ENCODE measurements around the gene OR1F1.
A peak's percentile ranks its signal among the peaks of the same experiment; 100 is the strongest.
"Not testable (repeated sequence)": the region's sequence is repeated elsewhere in the genome, so short reads cannot be mapped to it uniquely, and the experiment has no call there.

OR1F1 gene

GRCh38 chr16:3150346-3151218 is 37.4 kb upstream of the OR1F1 start:
- peak; percentile 91 to 93 for DNase-seq (ENCODE audit: low read depth in 2 of 2)

GRCh38 chr16:3152027-3152276 is 36.1 kb upstream of the OR1F1 start:
- no peak for DNase-seq (ENCODE audit: low read depth in 2 of 2)

GRCh38 chr16:3152277-3152990 is 35.6 kb upstream of the OR1F1 start:
- peak; percentile 84 to 86 for DNase-seq (ENCODE audit: low read depth in 2 of 2)

GRCh38 chr16:3152991-3153368 is 35.0 kb upstream of the OR1F1 start:
- no peak for DNase-seq (ENCODE audit: low read depth in 2 of 2)

GRCh38 chr16:3155181-3155580 is 32.8 kb upstream of the OR1F1 start:
- no peak for DNase-seq (ENCODE audit: low read depth in 2 of 2)

GRCh38 chr16:3155972-3156371 is 32.0 kb upstream of the OR1F1 start:
- no peak for DNase-seq (ENCODE audit: low read depth in 2 of 2)

GRCh38 chr16:3157229-3158025 is 30.6 kb upstream of the OR1F1 start:
- DNase-seq (ENCODE audit: low read depth in 2 of 2), result peak; percentile 87 to 89

- DNase-seq (ENCODE audit: low read depth in 2 of 2), result no peak
These were observed 29.9 kb upstream of the OR1F1 start for GRCh38 chr16:3158026-3158509.

GRCh38 chr16:3158510-3159314 is 29.3 kb upstream of the OR1F1 start:
- DNase-seq (ENCODE audit: low read depth in 2 of 2), result peak; percentile 47 to 50

- DNase-seq (ENCODE audit: low read depth in 2 of 2), result no peak
These were observed 26.6 kb upstream of the OR1F1 start for GRCh38 chr16:3161235-3162018.

- no peak for DNase-seq (ENCODE audit: low read depth in 2 of 2)
These were observed 23.6 kb upstream of the OR1F1 start for GRCh38 chr16:3164121-3164991.

- DNase-seq (ENCODE audit: low read depth in 2 of 2), result no peak
These were observed 22.7 kb upstream of the OR1F1 start for GRCh38 chr16:3165111-3165822.

GRCh38 chr16:3166505-3166886 is 21.5 kb upstream of the OR1F1 start:
- DNase-seq (ENCODE audit: low read depth in 2 of 2), result no peak

- DNase-seq (ENCODE audit: low read depth in 2 of 2), result not testable (repeated sequence)
These were observed 19.3 kb upstream of the OR1F1 start for GRCh38 chr16:3168729-3169128.

- DNase-seq (ENCODE audit: low read depth in 2 of 2), result no peak
These were observed 17.4 kb upstream of the OR1F1 start for GRCh38 chr16:3170440-3171180.

- DNase-seq (ENCODE audit: low read depth in 2 of 2), result no peak
These were observed 16.7 kb upstream of the OR1F1 start for GRCh38 chr16:3171181-3171854.

GRCh38 chr16:3171855-3172593 is 16.0 kb upstream of the OR1F1 start:
- no peak for DNase-seq (ENCODE audit: low read depth in 2 of 2)

Measured in fibroblast of skin of left quadriceps (primary cell).